GM18517 (cell line): ENCODE data around the gene PLCXD3.

Source experiments
- ATAC-seq: cut with Tn5 transposase; IDR thresholded peaks from one replicate; pipeline ENCODE4 v1.9.1; 2021; ENCODE audit warnings: mild to moderate bottlenecking, moderate library complexity; ENCODE audit not compliant: unreplicated experiment

PLCXD3 gene

GRCh38 chr5:41289970-41290464 lies 220.4 kb downstream of the PLCXD3 start:
- no peak for ATAC-seq

GRCh38 chr5:41286696-41287095 lies 223.7 kb downstream of the PLCXD3 start:
- no peak for ATAC-seq

GRCh38 chr5:41286165-41286564 lies 224.2 kb downstream of the PLCXD3 start:
- no peak for ATAC-seq

GRCh38 chr5:41284938-41285337 lies 225.5 kb downstream of the PLCXD3 start:
- no peak for ATAC-seq

- no peak for ATAC-seq
Observed at GRCh38 chr5:41281215-41281810, 229.1 kb downstream of the PLCXD3 start.

- ATAC-seq = no peak
Observed at GRCh38 chr5:41279040-41279439, 231.4 kb downstream of the PLCXD3 start.

- ATAC-seq = no peak
Observed at GRCh38 chr5:41277476-41278245, 232.7 kb downstream of the PLCXD3 start.

- peak; percentile 78 for ATAC-seq
Observed at GRCh38 chr5:41275813-41276512, 234.4 kb downstream of the PLCXD3 start.

- ATAC-seq = peak; percentile 91
Observed at GRCh38 chr5:41270423-41271251, 239.8 kb downstream of the PLCXD3 start.

- no peak for ATAC-seq
Observed at GRCh38 chr5:41268894-41269293, 241.5 kb downstream of the PLCXD3 start.

- no peak for ATAC-seq
Observed at GRCh38 chr5:41266377-41266776, 244.0 kb downstream of the PLCXD3 start.

- no peak for ATAC-seq
Observed at GRCh38 chr5:41264019-41264418, 246.4 kb downstream of the PLCXD3 start.

- ATAC-seq = no peak
Observed at GRCh38 chr5:41263335-41263734, 247.1 kb downstream of the PLCXD3 start.
